Stimulated activated CD4-positive, alpha-beta T cell treated with anti-CD3 and anti-CD28 coated beads, Interleukin-12 subunit alpha, Interleukin-12 subunit beta, amount 100 ng/mL, for 4 hours (primary cell): Measurements from ENCODE around the gene ATAD3C.
"Not testable (repeated sequence)": the region's sequence is repeated elsewhere in the genome, so short reads cannot be mapped to it uniquely, and the experiment has no call there.

ENCODE experiments used
- DNase-seq: peaks from one replicate; pipeline ENCODE4 v3.0.0-alpha.2; 2020

The ATAD3C gene

DNA sequence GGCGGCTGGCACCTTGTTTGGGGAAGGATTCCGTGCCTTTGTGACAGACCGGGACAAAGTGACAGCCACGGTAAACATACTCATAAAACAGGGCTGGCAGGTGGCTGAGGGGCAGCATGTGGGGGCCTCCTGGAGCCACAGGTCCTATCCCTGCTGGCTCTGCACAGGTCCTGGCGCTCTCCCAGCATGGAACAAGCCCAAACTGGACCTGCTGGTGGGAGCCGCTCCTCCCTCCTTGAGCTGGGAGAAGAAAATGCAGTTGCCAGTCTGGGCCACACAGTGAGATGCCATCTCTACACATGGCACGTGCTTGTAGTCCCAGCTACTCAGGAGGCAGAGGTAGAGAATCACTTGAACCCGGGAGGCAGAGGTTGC, 2.9 kb downstream of the ATAD3C start:
- not testable (repeated sequence) for DNase-seq

DNA sequence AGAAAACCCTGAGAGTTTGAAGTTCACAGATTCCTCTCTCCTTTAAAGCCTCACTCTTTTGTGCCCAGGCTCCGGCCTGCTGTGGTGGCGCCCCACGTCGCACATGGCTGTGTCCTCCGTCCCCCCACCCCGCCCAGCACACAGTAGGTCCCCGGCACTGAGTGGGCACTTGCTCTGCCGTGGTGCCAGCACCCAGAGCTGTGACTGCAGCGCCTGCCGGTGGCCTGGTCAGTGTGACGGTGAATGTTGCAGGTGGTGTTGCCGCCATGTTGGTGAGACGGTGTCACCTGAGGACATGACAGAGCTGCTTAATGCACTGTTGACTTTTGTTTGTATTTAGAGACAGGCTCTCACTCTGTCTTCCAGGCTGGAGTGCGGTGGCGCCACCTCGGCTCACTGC, 3.4 kb downstream of the ATAD3C start:
- no peak for DNase-seq

DNA sequence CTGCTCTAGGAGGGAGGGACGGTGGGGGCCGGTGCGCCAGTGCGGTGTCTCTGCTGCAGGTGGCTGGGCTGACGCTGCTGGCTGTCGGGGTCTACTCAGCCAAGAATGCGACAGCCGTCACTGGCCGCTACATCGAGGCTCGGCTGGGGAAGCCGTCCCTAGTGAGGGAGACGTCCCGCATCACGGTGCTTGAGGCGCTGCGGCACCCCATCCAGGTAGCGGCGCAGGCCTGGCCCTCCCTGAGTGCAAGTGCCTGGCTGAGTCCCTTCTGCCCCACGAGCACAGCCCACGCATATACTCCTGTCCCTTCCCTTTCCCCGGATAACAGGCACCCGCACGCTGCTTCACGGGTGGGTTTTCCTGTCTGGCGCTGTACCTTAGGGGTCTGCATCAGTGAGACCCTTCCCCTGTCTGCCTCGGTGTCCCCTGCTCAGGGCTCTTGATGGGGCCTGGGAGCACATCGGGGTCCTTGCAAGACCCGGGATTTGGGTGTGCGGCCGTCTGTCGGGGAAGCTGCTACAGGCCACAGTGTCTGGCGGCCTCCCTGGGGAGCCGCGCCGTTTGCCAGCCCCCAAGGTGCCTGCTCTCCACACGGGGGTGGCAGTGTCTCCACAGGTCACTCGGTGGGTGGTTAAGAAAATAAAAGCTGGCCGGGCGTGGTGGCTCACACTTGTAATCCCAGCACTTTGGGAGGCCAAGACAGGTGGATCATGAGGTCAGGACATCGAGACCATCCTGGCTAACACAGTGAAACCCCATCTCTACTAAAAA, 5.0 kb downstream of the ATAD3C start:
- DNase-seq: not testable (repeated sequence)

DNA sequence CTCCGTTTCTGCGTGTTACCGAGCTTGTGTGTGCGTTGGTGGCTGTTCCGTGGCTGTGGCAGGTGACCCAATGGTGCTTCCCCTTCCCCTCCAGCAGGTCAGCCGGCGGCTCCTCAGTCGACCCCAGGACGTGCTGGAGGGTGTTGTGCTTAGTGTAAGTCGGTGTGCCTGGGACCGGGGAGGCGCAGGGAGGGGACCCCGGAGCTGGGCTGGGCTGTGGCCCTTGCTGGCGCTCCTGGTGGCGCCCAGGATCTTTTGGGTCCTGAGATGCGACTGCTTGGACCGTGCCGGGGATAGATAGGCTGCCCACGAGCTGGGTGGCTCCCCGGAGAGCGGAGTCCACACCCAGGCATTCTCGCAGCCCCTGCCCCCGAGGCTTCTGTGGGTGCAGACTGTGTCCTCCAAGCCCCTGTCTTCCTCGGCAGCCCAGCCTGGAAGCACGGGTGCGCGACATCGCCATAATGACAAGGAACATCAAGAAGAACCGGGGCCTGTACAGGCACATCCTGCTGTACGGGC, 5.9 kb downstream of the ATAD3C start:
- no peak for DNase-seq

DNA sequence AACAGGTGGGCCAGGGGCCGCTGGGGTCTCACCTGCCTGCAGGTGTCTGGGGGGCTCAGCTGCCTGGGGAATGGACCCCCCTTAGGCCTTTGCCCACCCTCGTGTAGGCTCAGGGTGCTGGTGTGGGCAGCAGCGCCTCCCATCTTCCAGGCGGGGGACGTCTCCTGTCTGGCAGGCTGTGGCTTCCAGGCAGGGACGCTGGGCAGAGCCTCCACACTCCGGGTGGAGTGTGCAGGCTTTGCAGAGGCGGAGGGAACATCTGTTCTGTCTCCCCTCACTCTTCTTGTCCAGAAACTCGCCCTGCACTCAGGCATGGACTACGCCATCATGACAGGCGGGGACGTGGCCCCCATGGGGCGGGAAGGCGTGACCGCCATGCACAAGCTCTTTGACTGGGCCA, 6.4 kb downstream of the ATAD3C start:
- not testable (repeated sequence) for DNase-seq

DNA sequence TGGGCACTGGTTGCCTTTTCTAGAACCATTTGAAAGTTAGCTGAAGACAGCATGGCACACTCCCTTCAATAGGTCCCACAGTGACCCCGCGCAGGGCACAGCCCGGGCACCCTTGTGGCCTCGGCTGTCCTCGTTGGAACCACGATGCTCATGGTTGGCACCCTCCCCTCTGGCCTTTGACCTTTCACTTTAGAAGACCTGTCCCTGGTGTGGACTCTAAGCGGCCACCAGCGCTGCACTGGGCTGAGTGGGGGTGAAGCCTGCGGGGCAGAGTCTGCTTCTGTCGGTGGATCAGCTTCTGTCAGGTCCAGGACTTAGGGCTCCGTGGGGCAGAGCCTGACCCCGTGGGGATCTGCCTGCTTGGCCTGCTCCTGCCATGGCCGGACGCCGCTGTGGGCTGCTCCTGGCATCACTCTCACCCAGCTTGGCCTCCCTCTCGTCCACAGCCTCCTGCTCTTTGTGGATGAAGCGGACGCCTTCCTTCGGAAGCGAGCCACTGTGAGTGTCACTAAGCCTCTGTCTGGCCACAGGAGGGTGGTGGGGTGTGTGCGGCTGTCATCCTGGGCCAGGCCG, 7.3 kb downstream of the ATAD3C start:
- DNase-seq: not testable (repeated sequence)

DNA sequence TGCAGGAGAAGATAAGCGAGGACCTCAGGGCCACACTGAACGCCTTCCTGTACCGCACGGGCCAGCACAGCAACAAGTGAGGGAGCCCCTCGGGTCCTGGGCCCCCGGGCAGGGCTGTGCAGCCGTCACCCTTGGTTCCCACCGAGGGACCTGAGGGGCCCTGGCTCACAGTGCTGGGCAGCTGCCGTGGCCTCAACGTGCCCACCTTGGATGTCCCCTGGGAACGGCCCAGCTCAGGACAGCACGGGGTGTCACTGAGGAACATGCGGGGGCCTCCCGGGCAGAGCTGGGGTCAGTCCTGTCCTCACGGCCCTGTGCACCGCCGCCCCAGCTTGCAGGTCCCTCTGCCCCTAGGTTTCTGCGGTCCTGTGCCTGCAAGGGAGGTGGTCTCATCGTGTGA, 9.7 kb downstream of the ATAD3C start:
- not testable (repeated sequence) for DNase-seq

DNA sequence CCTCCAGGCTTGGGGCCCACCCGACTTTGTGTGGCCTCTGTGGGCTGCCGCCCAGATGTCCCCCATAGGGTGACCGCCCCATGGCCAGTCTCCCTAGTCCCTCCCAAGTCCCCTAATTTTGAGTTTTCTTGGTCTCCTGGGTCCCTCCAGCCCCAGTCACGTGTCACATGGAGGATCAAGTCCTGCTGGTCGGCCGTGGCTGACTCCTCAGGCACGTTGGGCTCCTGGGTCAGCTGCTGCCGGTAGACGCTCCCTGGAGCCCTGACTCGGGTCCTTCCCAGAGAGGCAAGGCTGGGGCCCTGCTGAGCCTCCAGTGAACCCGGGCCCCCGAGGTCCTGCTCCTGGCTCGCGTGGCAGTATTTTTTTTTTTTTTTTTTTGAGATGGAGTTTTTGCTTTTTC, 10.2 kb downstream of the ATAD3C start:
- DNase-seq: not testable (repeated sequence)

DNA sequence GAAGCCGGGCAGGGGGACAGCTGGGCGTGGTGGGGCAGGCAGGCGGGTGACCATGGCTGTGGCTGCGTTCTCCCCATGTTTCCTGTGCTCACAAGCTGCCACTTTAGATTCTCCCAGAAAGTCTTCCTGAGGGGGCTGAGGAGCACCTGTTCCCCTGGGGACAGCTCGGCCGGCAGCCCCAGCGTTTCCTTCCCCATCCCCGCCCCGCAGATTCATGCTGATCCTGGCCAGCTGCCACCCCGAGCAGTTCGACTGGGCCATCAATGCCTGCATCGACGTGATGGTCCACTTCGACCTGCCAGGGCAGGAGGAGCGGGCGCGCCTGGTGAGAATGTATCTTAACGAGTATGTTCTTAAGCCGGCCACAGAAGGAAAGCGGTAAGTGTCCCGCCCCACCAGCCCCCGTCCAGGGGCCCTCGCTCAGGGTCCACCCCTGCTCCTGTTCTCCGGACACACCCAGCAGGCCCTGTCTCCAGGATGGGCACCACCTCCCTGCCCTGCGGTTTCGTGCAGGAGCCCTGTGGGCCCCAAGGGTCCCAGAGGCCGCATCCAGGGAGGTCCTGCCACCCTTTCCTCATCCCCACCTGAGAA, 11.1 kb downstream of the ATAD3C start:
- no peak for DNase-seq

DNA sequence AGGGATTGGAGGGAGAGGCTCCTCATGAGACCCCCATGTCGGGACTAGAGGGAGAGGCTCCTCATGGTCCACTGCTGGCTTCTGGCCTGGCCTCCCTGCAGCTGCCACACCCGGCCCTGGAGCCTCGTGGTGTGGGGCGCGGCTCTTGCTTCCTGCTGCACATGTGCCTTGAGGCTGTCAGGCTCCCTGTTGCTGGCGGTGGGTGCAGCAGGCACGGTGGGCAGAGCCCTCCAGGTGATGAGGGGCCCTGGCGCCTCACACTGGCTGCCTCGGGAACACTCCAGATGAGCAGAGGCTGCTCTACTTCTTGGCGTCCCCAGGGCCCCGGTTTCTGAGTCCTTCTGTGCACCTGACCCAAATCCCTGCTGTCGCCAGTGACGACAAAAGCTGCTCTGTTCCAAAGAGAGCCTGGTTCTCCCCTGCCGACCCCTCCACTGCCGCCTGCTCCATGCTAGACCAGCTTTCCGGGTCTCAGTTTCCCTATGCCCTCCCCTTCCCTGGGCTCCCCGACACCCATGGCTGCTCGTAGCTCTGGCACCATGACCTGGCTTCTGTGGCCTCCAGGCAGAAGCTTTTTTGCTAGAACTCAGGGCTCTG, 12.3 kb downstream of the ATAD3C start:
- no peak for DNase-seq

DNA sequence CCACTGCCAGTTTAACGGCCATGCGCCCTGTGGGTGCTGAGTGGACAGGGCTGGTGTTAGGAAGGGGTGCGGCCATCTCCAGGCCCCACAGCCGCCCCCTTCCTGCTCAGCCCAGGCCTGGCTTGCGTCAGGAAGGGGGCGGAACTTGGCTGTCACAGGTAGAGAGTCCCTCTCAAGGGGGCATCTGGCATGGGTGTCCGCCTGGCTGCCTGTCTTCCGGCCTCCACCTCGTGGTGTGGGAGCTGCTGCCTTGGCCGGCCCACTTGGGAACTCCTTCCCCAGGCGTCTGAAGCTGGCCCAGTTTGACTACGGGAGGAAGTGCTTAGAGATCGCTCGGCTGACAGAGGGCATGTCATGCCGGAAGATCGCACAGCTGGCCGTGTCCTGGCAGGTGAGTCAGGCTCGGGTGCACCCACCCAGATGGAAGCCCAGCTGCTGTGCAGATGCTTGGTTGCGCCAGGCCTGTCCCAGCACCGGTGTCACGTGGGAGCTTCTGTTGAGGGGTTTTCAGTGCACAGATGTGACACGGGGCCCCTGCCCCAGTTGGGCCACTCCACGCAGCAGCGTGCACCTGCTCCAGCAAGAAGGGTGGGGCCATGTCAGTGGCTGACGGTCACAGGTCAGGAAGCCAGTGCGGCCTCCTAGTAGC, 13.0 kb downstream of the ATAD3C start:
- no peak for DNase-seq

DNA sequence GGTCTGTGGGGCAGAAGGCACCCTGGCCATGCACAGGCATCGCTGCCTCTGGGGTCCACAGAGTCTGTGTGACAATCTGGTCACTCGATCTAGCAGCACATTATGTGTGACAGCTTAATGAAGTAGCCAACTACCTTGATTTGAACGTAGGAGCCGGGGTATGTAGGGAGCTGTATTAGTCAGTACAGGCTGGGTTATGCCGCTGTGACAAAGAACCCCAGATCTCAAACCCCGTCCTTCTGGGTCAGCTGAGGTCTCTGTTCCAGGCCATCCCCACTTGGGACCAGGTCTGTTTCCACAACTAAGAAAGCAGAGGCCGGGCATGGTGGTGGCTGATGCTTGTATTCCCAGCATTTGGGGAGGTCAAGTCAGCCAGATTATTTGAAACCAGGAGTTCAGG, 13.8 kb downstream of the ATAD3C start:
- DNase-seq: no peak

DNA sequence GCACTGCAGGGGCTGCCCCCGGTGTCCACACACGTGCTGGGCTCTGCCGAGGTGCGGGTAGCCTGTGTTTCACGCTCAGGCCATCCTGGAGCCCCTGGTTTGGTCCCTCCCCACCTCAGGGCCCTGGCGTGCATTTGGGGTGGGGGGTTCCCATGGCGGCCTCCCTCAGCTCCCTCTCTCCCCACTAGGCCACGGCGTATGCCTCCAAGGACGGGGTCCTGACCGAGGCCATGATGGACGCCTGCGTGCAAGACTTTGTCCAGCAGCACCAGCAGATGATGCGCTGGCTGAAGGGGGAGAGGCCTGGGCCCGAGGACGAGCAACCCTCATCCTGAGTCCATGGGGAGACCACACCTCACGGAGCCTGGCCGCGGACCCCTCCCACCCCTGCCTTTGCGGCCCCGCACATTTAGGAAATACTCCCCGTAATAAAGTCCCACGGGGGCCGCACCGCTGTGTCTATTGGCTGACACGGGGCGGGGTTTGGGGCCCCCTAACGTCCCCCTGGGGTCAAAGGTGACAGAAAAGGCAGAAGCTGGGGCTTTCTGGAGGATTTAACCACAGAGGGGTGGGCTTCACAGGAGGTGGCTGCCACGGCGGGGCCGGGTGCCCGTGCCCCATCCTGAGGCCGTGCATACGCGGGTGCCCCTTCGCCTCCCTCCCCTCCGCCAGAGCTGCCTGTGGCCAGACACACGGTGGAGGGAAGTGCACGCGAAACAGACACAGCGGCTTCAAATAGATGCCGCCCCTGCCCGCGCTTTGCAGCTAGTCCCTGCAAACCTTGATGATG, 18.9 kb downstream of the ATAD3C start:
- not testable (repeated sequence) for DNase-seq

DNA sequence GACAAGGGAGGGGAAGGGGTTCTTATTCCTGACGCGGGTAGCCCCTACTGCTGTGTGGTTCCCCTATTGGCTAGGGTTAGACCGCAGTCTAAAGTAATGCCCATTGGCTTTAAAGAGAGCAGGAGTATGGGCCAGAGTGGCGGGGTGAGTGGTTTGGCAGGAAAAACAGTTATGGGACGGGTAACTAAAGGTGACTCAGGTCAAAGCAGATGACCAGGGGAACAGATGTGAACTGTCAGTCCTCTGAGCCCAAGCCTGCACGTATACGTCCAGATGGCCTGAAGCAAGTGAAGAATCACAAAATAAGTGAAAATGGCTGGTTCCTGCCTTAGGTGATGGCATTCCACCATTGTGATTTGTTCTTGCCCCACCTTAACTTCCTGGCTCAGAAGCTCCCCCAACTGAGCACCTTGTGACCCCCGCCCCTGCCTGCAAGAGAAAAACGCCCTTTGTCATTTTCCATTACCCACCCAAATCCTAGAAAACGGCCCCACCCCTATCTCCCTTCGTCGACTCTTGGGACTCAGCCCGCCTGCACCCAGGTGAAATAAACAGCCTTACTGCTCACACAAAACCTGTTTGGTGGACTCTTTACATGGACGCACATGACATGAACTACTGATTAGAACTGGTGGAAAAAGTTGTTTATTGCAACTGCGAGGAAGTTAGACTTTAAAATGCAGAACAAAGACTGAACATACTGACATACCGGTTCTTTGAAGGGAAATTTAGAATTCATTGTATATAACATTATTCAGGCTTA, 21.3 kb downstream of the ATAD3C start:
- DNase-seq: no peak

DNA sequence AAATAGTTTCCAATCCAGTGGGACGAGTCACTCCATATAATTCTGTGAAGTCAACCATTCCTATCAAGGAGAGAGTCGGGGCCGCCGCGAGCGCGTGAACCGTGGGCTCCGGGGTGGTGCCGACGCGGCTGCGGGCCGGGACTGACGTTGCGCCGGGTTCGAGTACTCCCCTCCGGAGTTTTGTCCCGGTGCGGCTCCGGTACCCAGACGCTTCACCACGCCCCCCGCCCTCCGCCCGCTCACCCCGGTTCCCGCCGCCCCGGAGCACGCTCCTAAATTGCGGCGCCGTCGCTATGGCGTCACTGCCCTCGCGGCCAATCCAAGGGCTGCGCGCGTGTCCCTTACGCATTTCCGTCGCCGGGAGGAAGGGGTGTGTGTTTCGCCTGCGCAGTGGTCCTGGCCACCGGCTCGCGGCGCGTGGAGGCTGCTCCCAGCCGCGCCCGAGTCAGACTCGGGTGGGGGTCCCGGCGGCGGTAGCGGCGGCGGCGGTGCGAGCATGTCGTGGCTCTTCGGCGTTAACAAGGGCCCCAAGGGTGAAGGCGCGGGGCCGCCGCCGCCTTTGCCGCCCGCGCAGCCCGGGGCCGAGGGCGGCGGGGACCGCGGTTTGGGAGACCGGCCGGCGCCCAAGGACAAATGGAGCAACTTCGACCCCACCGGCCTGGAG, 22.0 kb downstream of the ATAD3C start, which contains the start of gene ATAD3B:
ATAD3B (plus strand) TSS at position 377 of the 664 bp plus-strand sequence; CDS start at position 497, 120 bp downstream.
- DNase-seq: peak; percentile 95

DNA sequence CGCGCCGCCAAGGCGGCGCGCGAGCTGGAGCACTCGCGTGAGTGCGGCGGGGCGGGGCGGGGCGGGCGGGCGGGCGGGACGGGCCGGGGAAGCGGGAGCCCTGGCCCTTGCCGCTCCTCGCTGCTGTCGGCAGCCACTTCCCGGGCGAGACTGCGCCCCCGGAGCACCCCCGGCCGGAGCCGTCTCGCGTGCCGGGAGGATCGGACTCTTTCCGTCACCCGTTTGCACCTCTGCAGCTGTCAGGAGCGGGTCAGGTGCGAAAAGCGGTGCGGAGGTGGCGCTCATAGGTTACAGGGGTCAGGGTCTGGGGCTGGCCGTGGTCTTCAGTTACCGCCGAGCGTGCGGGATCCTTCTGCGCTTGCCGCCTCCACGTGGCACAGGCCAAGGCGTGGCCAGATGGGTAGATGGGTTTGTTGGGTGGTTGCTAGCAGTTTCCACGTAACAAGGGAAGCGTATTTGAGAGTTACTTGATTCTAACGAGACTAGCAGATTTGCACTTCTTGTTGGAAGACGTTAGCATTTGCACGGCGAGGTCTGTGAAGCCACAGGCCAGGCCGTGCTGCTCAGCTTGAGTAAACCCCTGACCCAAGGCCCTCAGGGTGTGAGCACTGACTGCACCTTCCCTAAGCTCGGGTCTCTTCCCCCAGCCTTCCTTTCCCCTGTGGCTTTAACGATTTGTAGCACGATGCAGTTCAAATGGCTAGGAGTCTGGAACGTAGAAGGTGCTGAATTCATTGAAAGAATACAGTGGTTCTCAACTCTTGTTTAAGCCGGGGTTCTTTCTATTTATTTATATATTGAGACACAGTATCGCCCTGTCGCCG, 22.8 kb downstream of the ATAD3C start:
- DNase-seq: peak; percentile 16

DNA sequence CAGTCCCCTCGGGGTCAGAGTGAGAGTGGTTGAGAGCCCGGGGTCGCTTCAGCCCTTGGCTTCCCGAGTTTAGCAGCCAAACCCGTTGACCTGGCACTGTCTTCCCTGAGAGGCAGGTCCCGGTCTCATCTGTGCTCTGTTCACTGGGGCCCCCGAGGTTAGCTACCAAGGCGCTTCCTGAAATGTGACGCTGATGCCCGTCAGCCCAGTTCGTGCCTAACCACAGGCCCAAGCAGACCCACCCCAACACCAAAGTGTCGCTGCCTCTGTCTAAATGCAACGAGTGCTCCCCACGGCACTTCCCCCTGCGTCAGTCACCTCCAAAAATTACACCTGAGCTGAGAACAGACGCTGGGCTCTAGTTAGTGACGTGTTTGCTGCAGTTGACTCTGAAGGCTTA, 26.5 kb downstream of the ATAD3C start:
- DNase-seq: not testable (repeated sequence)

DNA sequence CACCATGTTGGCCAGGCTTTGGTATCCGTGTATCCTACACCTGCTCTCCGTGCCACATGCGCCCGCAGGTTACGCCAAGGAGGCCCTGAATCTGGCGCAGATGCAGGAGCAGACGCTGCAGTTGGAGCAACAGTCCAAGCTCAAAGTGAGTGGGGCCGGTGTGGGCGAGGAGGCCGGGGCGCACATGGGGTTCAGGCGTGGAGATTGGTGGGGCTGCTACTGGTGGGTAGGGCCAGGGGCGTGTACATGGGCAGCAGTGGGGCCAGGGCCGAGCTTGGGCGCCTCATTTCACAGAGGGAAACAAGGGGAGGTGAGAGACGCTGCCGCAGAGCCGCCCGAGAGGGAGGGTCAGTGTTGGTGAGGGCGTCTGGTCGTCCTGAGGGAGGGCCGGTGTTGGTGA, 27.7 kb downstream of the ATAD3C start:
- no peak for DNase-seq

DNA sequence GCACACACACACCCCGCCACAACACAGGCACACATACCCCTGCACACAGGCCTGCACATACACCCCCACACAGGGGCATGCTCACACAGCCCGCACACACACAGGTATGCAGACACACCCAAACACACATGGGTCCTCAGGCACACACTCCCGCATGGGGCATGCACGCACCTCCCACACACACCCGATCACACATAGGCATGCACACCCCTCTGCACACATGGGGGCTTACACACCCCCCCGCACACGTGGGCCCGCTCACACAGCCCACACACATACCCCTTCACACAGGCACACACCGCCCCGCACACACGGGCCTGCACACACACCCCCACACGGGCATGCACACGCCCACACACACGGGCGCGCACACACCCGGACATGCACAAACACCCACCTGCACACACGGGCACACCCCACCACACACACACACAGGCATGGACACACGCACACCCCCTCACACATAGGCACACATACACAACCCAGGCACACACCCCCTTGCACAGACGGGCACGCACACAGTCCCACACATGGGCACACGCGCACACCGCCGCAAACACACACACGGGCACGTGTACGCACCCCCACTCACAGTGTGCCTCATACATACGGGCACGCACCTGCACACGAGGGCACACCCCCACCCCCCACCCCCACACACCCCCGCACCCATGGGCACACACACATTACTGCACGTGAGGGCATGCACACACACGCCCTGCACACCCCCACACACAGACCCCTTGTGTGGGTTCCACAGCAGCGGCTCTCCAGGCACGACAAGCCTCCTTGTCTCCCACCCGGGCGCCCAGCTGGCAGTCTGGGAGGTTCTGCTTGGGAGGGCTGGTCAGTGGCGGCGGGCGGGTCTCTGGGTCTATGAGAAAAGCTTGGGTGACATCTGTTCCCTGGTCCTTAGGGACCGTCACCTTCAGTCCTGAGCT, 30.3 kb downstream of the ATAD3C start:
- DNase-seq: no peak
